Uterus (tissue), 4 donors: ENCODE measurements around the gene DPM3. TPM values are rescaled to one million over a fixed set of nuclear protein-coding genes. Genes with fewer than 3 reads are reported as not detected.

ENCODE experiments used
- DNase-seq, 2 donors: peaks; one replicate each; pipeline ENCODE4 v3.0.0-alpha.2; 2019 to 2020
- H3K27ac ChIP-seq, 2 donors: fragments of 200-600 bp; sonication (generic); 1 replicate in 1 of 2; 2 replicates in 1 of 2; pipeline ENCODE4 v1.5.1; 2016 to 2018
- H3K27me3 ChIP-seq, 2 donors: fragments of 200-600 bp; sonication (generic); one replicate each; pipeline ENCODE4 v1.5.1; 2018 to 2019; ENCODE audit warnings: control low read depth in 1 of 2
- H3K36me3 ChIP-seq, 2 donors: fragments of 200-600 bp; sonication (generic); one replicate each; pipeline ENCODE4 v1.5.1; 2019; ENCODE audit warnings: control low read depth in 1 of 2
- H3K4me1 ChIP-seq, 2 donors: fragments of 200-600 bp; sonication (generic); one replicate each; pipeline ENCODE4 v1.5.1; 2018 to 2019; ENCODE audit warnings: control low read depth in 1 of 2
- H3K4me3 ChIP-seq, 2 donors: fragments of 200-600 bp; sonication (generic); 1 replicate in 1 of 2; 2 replicates in 1 of 2; pipeline ENCODE4 v1.5.1; 2018 to 2019; ENCODE audit warnings: mild to moderate bottlenecking in 1 of 2
- H3K9me3 ChIP-seq, 2 donors: fragments of 200-600 bp; sonication (generic); one replicate each; pipeline ENCODE4 v1.5.1; 2019; ENCODE audit warnings: control low read depth in 1 of 2
- POLR2A ChIP-seq, 2 donors: fragments of 450-650 bp; IDR thresholded peaks; one replicate each; pipeline ENCODE4 v1.6.1; 2016; ENCODE audit warnings: antibody characterized with exemption in 2 of 2, mild to moderate bottlenecking in 1 of 2, moderate library complexity in 1 of 2
- intact Hi-C: fragments of 100-400 bp; cut with DNase I; formaldehyde crosslinking; loops from one replicate; pipeline ENCODE4 v1.15.1; 2023; ENCODE audit warnings: low total_unique reads
- total RNA-seq, 4 donors: library from RNA; depleted of rRNA in 3 of 4; stranded (reverse); fragments of >200 nt in 3 of 4; gene quantifications; one replicate each; pipeline versions ENCODE4 v1.1.0 to v1.2.4, GENCODE V29; 2014 to 2023
- TF ChIP-seq, protein P1 (sequence below), 4 experiments: fragments of 200-600 bp in 2 of 4; fragments of 450-650 bp in 2 of 4; sonication (generic) in 2 of 4; IDR thresholded peaks; one replicate each; pipeline ENCODE4 v1.5.1; 2016 to 2019; ENCODE audit warnings: antibody characterized with exemption in 4 of 4, mild to moderate bottlenecking in 2 of 4, moderate library complexity in 1 of 4
- donor health status: DM: yes; HTN: yes; CAD: no.

Gene DPM3
- total RNA-seq, 4 donors from 2014 or later = 36.1 to 94.4 (median 85.4) TPM

DNA sequence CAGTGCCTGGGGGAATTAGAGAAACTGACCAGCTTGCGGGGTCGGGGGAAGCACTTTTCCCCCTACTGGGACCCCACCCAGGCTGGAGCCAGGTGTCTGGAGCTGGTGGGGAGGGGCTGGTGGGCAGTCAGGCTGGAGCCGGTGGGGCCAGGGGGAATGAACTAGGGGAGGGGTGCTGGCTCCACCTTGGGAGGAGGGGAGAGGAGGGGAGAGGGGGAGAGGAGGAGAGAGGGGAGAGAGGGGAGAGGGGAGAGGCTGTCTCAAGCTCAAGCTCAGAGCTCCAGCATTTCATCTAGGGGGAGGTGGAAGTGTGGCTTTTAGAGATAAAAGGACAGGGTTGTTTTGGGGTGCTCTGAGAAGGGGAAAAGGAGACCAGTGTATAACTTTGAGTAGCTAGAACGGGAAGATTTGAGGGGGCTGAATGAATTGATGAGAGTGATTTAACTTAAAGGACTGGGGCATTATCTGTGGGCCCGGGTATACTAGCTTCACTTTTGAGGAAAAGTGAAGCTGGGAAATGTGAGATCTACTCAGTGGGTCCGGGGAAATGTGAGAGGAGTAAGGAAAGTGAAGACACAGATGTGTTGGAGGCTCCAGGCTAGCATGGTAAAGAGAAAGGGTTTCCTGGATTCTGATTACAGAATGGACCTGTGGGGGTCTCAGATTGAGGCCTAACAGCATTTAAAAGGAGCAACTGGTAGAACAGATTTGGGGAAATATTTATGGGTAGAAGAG, 9.9 kb downstream of the DPM3 start:
- DNase-seq = no peak
- peak overlapping the region; percentile 62 for H3K4me3 ChIP-seq
- no peak for TF ChIP-seq POLR2A (IDR thresholded peaks at IDR 0.05)
- TF ChIP-seq, protein P1, sequence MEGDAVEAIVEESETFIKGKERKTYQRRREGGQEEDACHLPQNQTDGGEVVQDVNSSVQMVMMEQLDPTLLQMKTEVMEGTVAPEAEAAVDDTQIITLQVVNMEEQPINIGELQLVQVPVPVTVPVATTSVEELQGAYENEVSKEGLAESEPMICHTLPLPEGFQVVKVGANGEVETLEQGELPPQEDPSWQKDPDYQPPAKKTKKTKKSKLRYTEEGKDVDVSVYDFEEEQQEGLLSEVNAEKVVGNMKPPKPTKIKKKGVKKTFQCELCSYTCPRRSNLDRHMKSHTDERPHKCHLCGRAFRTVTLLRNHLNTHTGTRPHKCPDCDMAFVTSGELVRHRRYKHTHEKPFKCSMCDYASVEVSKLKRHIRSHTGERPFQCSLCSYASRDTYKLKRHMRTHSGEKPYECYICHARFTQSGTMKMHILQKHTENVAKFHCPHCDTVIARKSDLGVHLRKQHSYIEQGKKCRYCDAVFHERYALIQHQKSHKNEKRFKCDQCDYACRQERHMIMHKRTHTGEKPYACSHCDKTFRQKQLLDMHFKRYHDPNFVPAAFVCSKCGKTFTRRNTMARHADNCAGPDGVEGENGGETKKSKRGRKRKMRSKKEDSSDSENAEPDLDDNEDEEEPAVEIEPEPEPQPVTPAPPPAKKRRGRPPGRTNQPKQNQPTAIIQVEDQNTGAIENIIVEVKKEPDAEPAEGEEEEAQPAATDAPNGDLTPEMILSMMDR (IDR thresholded peaks at IDR 0.05) = no peak
- H3K4me1 ChIP-seq = peaks cover 0 to 32% of the 10 kb centered on the region in 2 donors
- peak overlapping the region; percentile 74 to 83 for H3K27ac ChIP-seq
- no peaks in the 10 kb centered on the region for H3K27me3 ChIP-seq
- intact Hi-C loops = no loop called here
- no peaks in the 10 kb centered on the region for H3K36me3 ChIP-seq
- no peaks in the 10 kb centered on the region for H3K9me3 ChIP-seq

DNA sequence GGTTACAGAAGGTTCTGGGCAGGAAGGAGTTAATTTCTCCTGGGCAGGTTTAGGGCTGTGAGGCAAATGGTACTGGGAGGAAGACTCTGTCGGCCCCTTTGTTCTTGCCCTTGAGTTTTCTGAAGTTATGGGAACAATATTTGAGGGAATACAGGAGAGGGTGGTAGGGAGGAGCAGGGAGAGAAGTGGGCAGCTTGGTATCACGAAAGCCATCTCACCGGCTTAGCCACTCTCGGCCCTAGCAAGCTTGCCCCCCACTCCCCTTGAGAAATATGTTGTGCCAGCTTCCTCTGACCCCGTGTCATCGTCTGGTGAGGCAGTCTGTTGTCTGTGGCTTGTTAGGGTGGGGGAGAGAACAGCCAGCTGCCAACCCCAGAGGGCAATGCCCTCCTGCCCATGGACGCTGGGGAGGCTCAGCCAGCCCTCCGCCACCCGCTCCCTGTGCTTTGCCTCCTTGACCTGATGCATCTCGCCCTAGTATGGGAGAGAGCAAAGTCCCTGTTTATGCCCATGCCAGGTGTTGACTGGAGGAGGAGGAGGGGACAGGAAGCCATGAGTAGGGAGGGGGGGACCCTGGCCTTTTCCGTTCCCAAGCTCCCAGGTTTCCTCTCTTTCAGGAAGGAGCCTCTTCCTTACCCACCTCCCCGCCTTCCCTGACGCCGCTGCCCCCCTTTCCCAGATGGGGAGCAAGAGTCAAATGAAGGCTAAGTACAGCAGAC, 11.4 kb downstream of the DPM3 start:
- TF ChIP-seq, protein P1 (IDR thresholded peaks at IDR 0.05) = no peak
- TF ChIP-seq POLR2A (IDR thresholded peaks at IDR 0.05) = peak in 1 of 2 donors; percentile 10
- Histone ChIP-seq H3K36me3 (no peaks in the 10 kb centered on the region), H3K27me3 (no peaks in the 10 kb centered on the region), H3K4me1 (peaks cover 0 to 23% of the 10 kb centered on the region in 2 donors), H3K9me3 (no peaks in the 10 kb centered on the region), H3K4me3 (peak overlapping the region; percentile 62), H3K27ac (peak overlapping the region; percentile 74 to 83)
- peak in 1 of 2 donors; percentile 52 for DNase-seq
- intact Hi-C loops = no loop called here

DNA sequence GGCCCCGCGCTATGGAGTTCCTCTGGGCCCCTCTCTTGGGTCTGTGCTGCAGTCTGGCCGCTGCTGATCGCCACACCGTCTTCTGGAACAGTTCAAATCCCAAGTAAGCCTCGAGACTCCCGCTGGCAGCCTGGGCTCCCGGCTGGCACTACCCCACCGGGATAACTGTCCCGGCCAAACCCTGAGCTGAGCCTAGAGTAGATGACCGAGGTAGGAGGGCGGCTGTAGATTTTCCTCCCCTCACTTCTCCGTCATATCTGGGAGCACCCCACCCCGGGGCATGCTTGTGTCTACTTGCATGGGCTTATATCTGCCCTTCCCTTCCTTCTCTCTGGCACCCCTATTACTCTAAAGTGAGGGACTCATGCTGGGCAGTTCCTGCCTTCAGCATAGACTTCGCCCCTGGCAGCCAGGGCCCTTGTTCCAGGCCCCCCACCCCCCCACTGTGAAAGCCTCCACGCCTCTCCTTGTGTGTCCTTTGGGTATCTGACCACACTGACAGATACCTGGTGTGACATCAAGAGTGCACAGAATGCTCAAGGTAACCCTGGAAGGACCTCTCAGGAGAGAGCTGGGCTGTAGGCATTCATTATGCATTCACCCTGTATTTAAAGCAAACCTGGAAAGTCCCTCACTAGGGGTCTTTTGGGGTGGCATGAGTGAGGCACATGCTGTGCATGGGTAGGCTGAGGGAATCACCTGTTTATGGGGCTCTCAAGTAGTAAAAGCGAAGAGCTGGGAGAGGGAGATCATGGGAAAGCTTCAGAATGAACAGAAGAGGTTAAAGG, 12.2 kb downstream of the DPM3 start:
- Histone ChIP-seq H3K9me3 (no peaks in the 10 kb centered on the region), H3K27ac (peak overlapping the region; percentile 74 to 83), H3K4me1 (peaks cover 0 to 23% of the 10 kb centered on the region in 2 donors), H3K27me3 (no peaks in the 10 kb centered on the region), H3K36me3 (no peaks in the 10 kb centered on the region), H3K4me3 (peak overlapping the region; percentile 62)
- TF ChIP-seq, protein P1 (IDR thresholded peaks at IDR 0.05) = no peak
- no peak for TF ChIP-seq POLR2A (IDR thresholded peaks at IDR 0.05)
- no peak for DNase-seq
- intact Hi-C loops = no loop called here

DNA sequence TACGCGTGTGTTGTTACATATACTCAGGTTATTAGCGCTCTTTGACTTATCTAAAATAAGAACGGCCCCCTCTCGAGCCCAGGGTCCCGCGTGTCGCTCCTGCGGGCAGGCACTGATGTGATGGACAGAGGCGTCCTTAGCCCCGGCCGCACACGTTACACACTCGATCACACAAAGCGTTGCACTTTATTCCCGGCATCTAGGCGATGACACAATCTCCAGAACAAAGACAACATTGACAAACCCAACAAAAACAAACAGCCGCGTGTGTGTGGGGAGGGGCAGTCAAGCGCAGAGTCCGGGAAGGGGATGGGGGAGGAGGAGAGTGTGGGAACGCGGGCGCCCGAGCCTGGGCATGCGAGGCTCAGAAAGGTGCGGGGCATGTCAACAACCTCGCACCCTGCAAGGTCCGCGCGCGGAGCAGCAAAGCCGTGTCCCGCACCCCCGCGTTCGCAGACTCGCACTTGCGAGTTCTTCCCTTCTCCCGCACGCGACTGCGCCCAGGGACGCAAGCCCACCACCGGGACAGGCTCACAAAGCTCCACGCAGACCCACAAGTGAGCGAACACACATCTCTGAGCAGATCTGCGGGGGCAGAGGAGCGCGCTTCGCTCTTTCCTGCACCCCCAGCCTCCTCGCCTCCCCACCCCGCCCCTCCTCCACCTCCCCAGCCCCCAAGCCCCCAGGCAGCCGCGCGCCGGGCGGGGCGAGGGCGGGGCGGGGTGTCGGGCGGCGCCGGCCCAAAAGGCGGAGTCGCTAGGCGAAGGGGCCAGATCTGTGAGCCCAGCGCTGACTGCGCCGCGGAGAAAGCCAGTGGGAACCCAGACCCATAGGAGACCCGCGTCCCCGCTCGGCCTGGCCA, 13.0 kb downstream of the DPM3 start, which contains the start of gene EFNA1:
Gene EFNA1, plus strand, starts transcription at position 772 of the 862 bp plus-strand sequence. CDS start 102 bp downstream, outside the sequence.
- TF ChIP-seq, protein P1 (IDR thresholded peaks at IDR 0.05) = no peak
- TF ChIP-seq POLR2A (IDR thresholded peaks at IDR 0.05) = peak in 1 of 2 donors; percentile 77
- intact Hi-C loops = no loop called here

More for the DNA sequence above, 13.0 kb downstream of the DPM3 start, which contains the start of gene EFNA1:
- H3K4me1 ChIP-seq = peaks cover 0 to 23% of the 10 kb centered on the region in 2 donors
- no peaks in the 10 kb centered on the region for H3K36me3 ChIP-seq
- no peaks in the 10 kb centered on the region for H3K9me3 ChIP-seq
- H3K27me3 ChIP-seq = no peaks in the 10 kb centered on the region
- H3K27ac ChIP-seq = peak within 1 kb of the TSS; percentile 74 to 83
- DNase-seq = peak; percentile 54 to 61
- peak within 1 kb of the TSS; percentile 62 for H3K4me3 ChIP-seq
